ENCODE measurements around the gene PGA5.
"Not testable (repeated sequence)": the region's sequence is repeated elsewhere in the genome, so short reads cannot be mapped to it uniquely, and the experiment has no call there.

GRCh38 chr11:61241526-61241925, 551 bp downstream of the PGA5 start:
- TF ChIP-seq CTCF, POLR2A, POLR2AphosphoS5 (IDR thresholded peaks at IDR 0.05): not testable (repeated sequence)
